ENCODE data around the gene GABPB1.
A peak's percentile ranks its signal among the peaks of the same experiment; 100 is the strongest.

Gene GABPB1

GRCh38 chr15:50277370-50277769, 77.6 kb downstream of the GABPB1 start:
- no peak for DNase-seq (ENCODE audit: low read depth)

- no peak for DNase-seq (ENCODE audit: low read depth)
Measured at GRCh38 chr15:50275908-50276307, 79.1 kb downstream of the GABPB1 start.

- no peak for DNase-seq (ENCODE audit: low read depth)
Measured at GRCh38 chr15:50275091-50275490, 79.9 kb downstream of the GABPB1 start.

- DNase-seq (ENCODE audit: low read depth) = no peak
Measured at GRCh38 chr15:50267577-50267976, 87.4 kb downstream of the GABPB1 start.

GRCh38 chr15:50265620-50266019, 89.4 kb downstream of the GABPB1 start, which contains the start of gene HDC:
Gene HDC, minus strand, starts transcription at chr15:50265726. Its CDS starts 103 bp downstream, at chr15:50265623.
- no peak for DNase-seq (ENCODE audit: low read depth)

- DNase-seq (ENCODE audit: low read depth) = no peak
Measured at GRCh38 chr15:50262533-50262932, 92.5 kb downstream of the GABPB1 start.

- no peak for DNase-seq (ENCODE audit: low read depth)
Measured at GRCh38 chr15:50261981-50262380, 93.0 kb downstream of the GABPB1 start.

- DNase-seq (ENCODE audit: low read depth) = no peak
Measured at GRCh38 chr15:50260969-50261496, 94.0 kb downstream of the GABPB1 start.

- no peak for DNase-seq (ENCODE audit: low read depth)
Measured at GRCh38 chr15:50259276-50259675, 95.7 kb downstream of the GABPB1 start.

GRCh38 chr15:50257924-50258323, 97.1 kb downstream of the GABPB1 start:
- DNase-seq (ENCODE audit: low read depth) = no peak

- no peak for DNase-seq (ENCODE audit: low read depth)
Measured at GRCh38 chr15:50257332-50257731, 97.7 kb downstream of the GABPB1 start.

- DNase-seq (ENCODE audit: low read depth) = peak; percentile 14
Measured at GRCh38 chr15:50256188-50257041, 98.6 kb downstream of the GABPB1 start.

GRCh38 chr15:50252556-50252955, 102.4 kb downstream of the GABPB1 start:
- no peak for DNase-seq (ENCODE audit: low read depth)

GRCh38 chr15:50251638-50252182, 103.3 kb downstream of the GABPB1 start:
- DNase-seq (ENCODE audit: low read depth) = no peak

- DNase-seq (ENCODE audit: low read depth) = no peak
Measured at GRCh38 chr15:50250760-50251394, 104.1 kb downstream of the GABPB1 start.

- DNase-seq (ENCODE audit: low read depth) = no peak
Measured at GRCh38 chr15:50249704-50250103, 105.3 kb downstream of the GABPB1 start.

- no peak for DNase-seq (ENCODE audit: low read depth)
Measured at GRCh38 chr15:50248994-50249582, 105.9 kb downstream of the GABPB1 start.

GRCh38 chr15:50247819-50248655, 107.0 kb downstream of the GABPB1 start:
- DNase-seq (ENCODE audit: low read depth) = no peak

GRCh38 chr15:50246631-50247030, 108.4 kb downstream of the GABPB1 start:
- no peak for DNase-seq (ENCODE audit: low read depth)

- no peak for DNase-seq (ENCODE audit: low read depth)
Measured at GRCh38 chr15:50244959-50245624, 109.9 kb downstream of the GABPB1 start.

- no peak for DNase-seq (ENCODE audit: low read depth)
Measured at GRCh38 chr15:50244153-50244552, 110.8 kb downstream of the GABPB1 start.

Data from GM04503 (cell line).